ENCODE measurements around the gene PSMG3. TPM values are rescaled to one million over a fixed set of nuclear protein-coding genes. Genes with fewer than 3 reads are reported as not detected.

Gene PSMG3
- total RNA-seq, 3 donors from 2014 or later (not counting 1 experiment from before 2014, with no cell fraction given) = 19.0 to 21.4 (median 20.5) TPM

- peaks cover 4% of the 10 kb centered on the region for H3K4me1 ChIP-seq (ENCODE audit: control insufficient read depth, insufficient read depth, low read length)
- Mint-ChIP-seq H3K4me1 (peaks cover 0 to 18% of the 10 kb centered on the region in 2 donors), H3K36me3 (no peaks in the 10 kb centered on the region), H3K27ac (peak overlapping the region in 1 of 2 donors; percentile 48), H3K4me3 (no peak overlapping the region), H3K9me3 (no peaks in the 10 kb centered on the region), H3K27me3 (ENCODE audit: low read depth in 2 of 2) (no peaks in the 10 kb centered on the region)
- no peak overlapping the region for H3K4me3 ChIP-seq (ENCODE audit: low read length)
- no peak overlapping the region for H3K27ac ChIP-seq (ENCODE audit: low read length)
- intact Hi-C loops (cut with micrococcal nuclease) = loop anchor here (10.0 kb wide), 1 partner anchor 666 kb away; the partner anchor contains the start of genes MRM2 and NUDT1
- no peak for ATAC-seq
- WGBS (ENCODE audit: insufficient coverage) = 93% methylated on average over 6 of the region's 6 CpGs
- H3K27me3 ChIP-seq (ENCODE audit: control insufficient read depth, insufficient read depth, low read length) = no peaks in the 10 kb centered on the region
- DNase-seq = no peak
- H3K9me3 ChIP-seq (ENCODE audit: control insufficient read depth, insufficient read depth, low read length) = no peaks in the 10 kb centered on the region
- H3K36me3 ChIP-seq (ENCODE audit: control insufficient read depth, insufficient read depth, low read length) = no peaks in the 10 kb centered on the region
- TF ChIP-seq, protein P1, sequence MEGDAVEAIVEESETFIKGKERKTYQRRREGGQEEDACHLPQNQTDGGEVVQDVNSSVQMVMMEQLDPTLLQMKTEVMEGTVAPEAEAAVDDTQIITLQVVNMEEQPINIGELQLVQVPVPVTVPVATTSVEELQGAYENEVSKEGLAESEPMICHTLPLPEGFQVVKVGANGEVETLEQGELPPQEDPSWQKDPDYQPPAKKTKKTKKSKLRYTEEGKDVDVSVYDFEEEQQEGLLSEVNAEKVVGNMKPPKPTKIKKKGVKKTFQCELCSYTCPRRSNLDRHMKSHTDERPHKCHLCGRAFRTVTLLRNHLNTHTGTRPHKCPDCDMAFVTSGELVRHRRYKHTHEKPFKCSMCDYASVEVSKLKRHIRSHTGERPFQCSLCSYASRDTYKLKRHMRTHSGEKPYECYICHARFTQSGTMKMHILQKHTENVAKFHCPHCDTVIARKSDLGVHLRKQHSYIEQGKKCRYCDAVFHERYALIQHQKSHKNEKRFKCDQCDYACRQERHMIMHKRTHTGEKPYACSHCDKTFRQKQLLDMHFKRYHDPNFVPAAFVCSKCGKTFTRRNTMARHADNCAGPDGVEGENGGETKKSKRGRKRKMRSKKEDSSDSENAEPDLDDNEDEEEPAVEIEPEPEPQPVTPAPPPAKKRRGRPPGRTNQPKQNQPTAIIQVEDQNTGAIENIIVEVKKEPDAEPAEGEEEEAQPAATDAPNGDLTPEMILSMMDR (IDR thresholded peaks at IDR 0.05) = no peak
Measured at GRCh38 chr7:1578513-1578912, 8.7 kb upstream of the PSMG3 start.

GRCh38 chr7:1576521-1577253 is 6.9 kb upstream of the PSMG3 start:
- 89% methylated on average over 15 of the region's 15 CpGs for WGBS (ENCODE audit: insufficient coverage)
- Histone ChIP-seq H3K9me3 (ENCODE audit: control insufficient read depth, insufficient read depth, low read length) (no peaks in the 10 kb centered on the region), H3K4me1 (ENCODE audit: control insufficient read depth, insufficient read depth, low read length) (peaks cover 4% of the 10 kb centered on the region), H3K4me3 (ENCODE audit: low read length) (no peak overlapping the region), H3K36me3 (ENCODE audit: control insufficient read depth, insufficient read depth, low read length) (no peaks in the 10 kb centered on the region), H3K27me3 (ENCODE audit: control insufficient read depth, insufficient read depth, low read length) (no peaks in the 10 kb centered on the region), H3K27ac (ENCODE audit: low read length) (no peak overlapping the region)
- Mint-ChIP-seq H3K4me1 (peaks cover 4 to 18% of the 10 kb centered on the region in 2 donors), H3K27me3 (ENCODE audit: low read depth in 2 of 2) (no peaks in the 10 kb centered on the region), H3K36me3 (no peaks in the 10 kb centered on the region), H3K4me3 (no peak overlapping the region), H3K27ac (no peak overlapping the region), H3K9me3 (no peaks in the 10 kb centered on the region)
- no peak for ATAC-seq
- intact Hi-C loops (cut with micrococcal nuclease) = loop anchor here (10.0 kb wide), 1 partner anchor 668 kb away; the partner anchor contains the start of genes MRM2 and NUDT1
- TF ChIP-seq, protein P1 (IDR thresholded peaks at IDR 0.05) = no peak
- no peak for DNase-seq

GRCh38 chr7:1575809-1576208 is 6.0 kb upstream of the PSMG3 start:
- H3K4me3 Mint-ChIP-seq = no peak overlapping the region
- no peaks in the 10 kb centered on the region for H3K9me3 Mint-ChIP-seq
- no peak overlapping the region for H3K4me3 ChIP-seq (ENCODE audit: low read length)
- H3K27me3 Mint-ChIP-seq (ENCODE audit: low read depth in 2 of 2) = no peaks in the 10 kb centered on the region
- H3K4me1 Mint-ChIP-seq = peaks cover 9 to 22% of the 10 kb centered on the region in 2 donors
- no peak overlapping the region for H3K27ac Mint-ChIP-seq
- TF ChIP-seq, protein P1 (IDR thresholded peaks at IDR 0.05) = no peak
- H3K36me3 ChIP-seq (ENCODE audit: control insufficient read depth, insufficient read depth, low read length) = no peaks in the 10 kb centered on the region
- no peaks in the 10 kb centered on the region for H3K9me3 ChIP-seq (ENCODE audit: control insufficient read depth, insufficient read depth, low read length)
- H3K27ac ChIP-seq (ENCODE audit: low read length) = no peak overlapping the region
- no peaks in the 10 kb centered on the region for H3K36me3 Mint-ChIP-seq
- ATAC-seq = no peak
- H3K4me1 ChIP-seq (ENCODE audit: control insufficient read depth, insufficient read depth, low read length) = peaks cover 10% of the 10 kb centered on the region
- no peak for DNase-seq
- 95% methylated on average over 7 of the region's 7 CpGs for WGBS (ENCODE audit: insufficient coverage)
- H3K27me3 ChIP-seq (ENCODE audit: control insufficient read depth, insufficient read depth, low read length) = no peaks in the 10 kb centered on the region
- intact Hi-C loops (cut with micrococcal nuclease) = loop anchor here (10.0 kb wide), 1 partner anchor 669 kb away; the partner anchor contains the start of genes MRM2 and NUDT1
